A549 treated with AZD9567 at 1 μM for 4 hours (cell line): ENCODE data around the gene ZP2. TPM values are rescaled to one million over a fixed set of nuclear protein-coding genes. Genes with fewer than 3 reads are reported as not detected.

Experiments
- total RNA-seq: library from RNA; stranded (reverse); fragments of 200-300 nt; extraction: Qiagen RNA extraction; gene quantifications from 5 replicates; pipeline ENCODE4 v1.2.3, GENCODE V29; 2022; ENCODE audit not compliant: insufficient read depth

Gene ZP2
- total RNA-seq: 0.05 TPM in 1 of 5 replicates, not detected in the others

GRCh38 chr16:21211486-21211885, at the start of gene ZP2:
Gene ZP2 (minus strand): TSS chr16:21211574. CDS start chr16:21211547, 27 bp downstream.

GRCh38 chr16:21233521-21234150, 22.3 kb upstream of the ZP2 start, which contains the start of gene ANKS4B:
Gene ANKS4B (plus strand): TSS chr16:21233699. CDS start chr16:21233738, 39 bp downstream.

GRCh38 chr16:21158208-21159110, 52.9 kb downstream of the ZP2 start, which contains the start of gene LDAF1:
Gene LDAF1 (plus strand): TSS chr16:21158674. CDS start chr16:21161183, 2,509 bp downstream.

GRCh38 chr16:21150375-21151001, 60.9 kb downstream of the ZP2 start, which contains the start of gene DNAH3:
Gene DNAH3 (minus strand): TSS chr16:21150846. CDS start chr16:21150319, 527 bp downstream.

Other genes starting within 250 kb of the ZP2 start
- gene DNAH3, start 60.7 kb downstream of the ZP2 start, total RNA-seq: 0.14 to 0.20 TPM (median 0.19 TPM) in 4 of 5 replicates, not detected in the other
- gene LDAF1, start 52.9 kb downstream of the ZP2 start, total RNA-seq: 16.7 to 24.1 TPM (median 18.2 TPM) in 5 replicates
- gene ANKS4B, start 22.1 kb upstream of the ZP2 start, total RNA-seq: 0.02 to 0.05 TPM (median 0.03 TPM) in 3 of 5 replicates, not detected in the others
- gene CRYM, start 66.7 kb upstream of the ZP2 start, total RNA-seq: 1.6 to 2.1 TPM (median 1.7 TPM) in 4 of 5 replicates, not detected in the other